WTC11 (cell line): ENCODE results near the gene COPS7A. TPM values are rescaled to one million over a fixed set of nuclear protein-coding genes. Genes with fewer than 3 reads are reported as not detected.
"Not testable (repeated sequence)": the region's sequence is repeated elsewhere in the genome, so short reads cannot be mapped to it uniquely, and the experiment has no call there.

Experiments
- ATAC-seq: fragments of 200-7000 bp; cut with Tn5 transposase; 2 replicates; pipeline ENCODE4 v1.10.0; 2021; ENCODE audit warnings: mild to moderate bottlenecking, moderate library complexity
- CTCF ChIA-PET: fragments of 300-600 bp; sonication (Branson Sonifier 250); formaldehyde crosslinking; loops from one replicate; lab custom pipeline; 2021; ENCODE audit warnings: antibody characterized with exemption; lab: Charles Lee
- POLR2A ChIA-PET: fragments of 350-600 bp; sonication (Branson Sonifier 250); formaldehyde crosslinking; loops from one replicate; lab custom pipeline; 2021; ENCODE audit warnings: antibody characterized with exemption; lab: Charles Lee
- DNase-seq: peaks from one replicate; pipeline ENCODE4 v3.0.0; 2021; ENCODE audit warnings: low spot score
- H3K27ac Mint-ChIP-seq: 2 replicates; pipeline ENCODE4 v1.8.0; 2021; ENCODE audit warnings: mixed read lengths
- H3K27me3 Mint-ChIP-seq: 2 replicates; pipeline ENCODE4 v1.8.0; 2021; ENCODE audit warnings: low read depth, mild to moderate bottlenecking, moderate library complexity, mixed read lengths
- H3K36me3 Mint-ChIP-seq: 2 replicates; pipeline ENCODE4 v1.8.0; 2021; ENCODE audit warnings: mixed read lengths
- H3K4me1 Mint-ChIP-seq: 2 replicates; pipeline ENCODE4 v1.8.0; 2022; ENCODE audit warnings: mixed read lengths
- H3K4me3 Mint-ChIP-seq: 2 replicates; pipeline ENCODE4 v1.8.0; 2021; ENCODE audit warnings: mild to moderate bottlenecking, moderate library complexity, mixed read lengths
- H3K9me3 Mint-ChIP-seq: 2 replicates; pipeline ENCODE4 v1.8.0; 2021; ENCODE audit warnings: mixed read lengths
- ATF1 ChIP-seq: sonication (generic); formaldehyde crosslinking; IDR thresholded peaks from 2 replicates; pipeline ENCODE4 v1.8.1; 2023; ENCODE audit warnings: mild to moderate bottlenecking, moderate library complexity, missing genetic modification reagents
- FOXP1 ChIP-seq: sonication (generic); formaldehyde crosslinking; IDR thresholded peaks from 2 replicates; pipeline ENCODE4 v1.8.0; 2022; ENCODE audit warnings: missing genetic modification reagents, mild to moderate bottlenecking, moderate library complexity, borderline replicate concordance
- FOXP4 ChIP-seq: sonication (generic); formaldehyde crosslinking; IDR thresholded peaks from 2 replicates; pipeline ENCODE4 v1.8.0; 2022; ENCODE audit warnings: mild to moderate bottlenecking, missing genetic modification reagents
- GTF2I ChIP-seq: fragments of 250-450 bp; sonication (Bioruptor Pico); conservative IDR thresholded peaks from 2 replicates; pipeline ENCODE4 v1.4.0; 2021; ENCODE audit warnings: mild to moderate bottlenecking
- KAT7 ChIP-seq: sonication (generic); formaldehyde crosslinking; IDR thresholded peaks from 2 replicates; pipeline ENCODE4 v1.8.1; 2023; ENCODE audit warnings: missing genetic modification reagents, mild to moderate bottlenecking, borderline replicate concordance
- MAX ChIP-seq: sonication (generic); formaldehyde crosslinking; IDR thresholded peaks from 2 replicates; pipeline ENCODE4 v1.8.0; 2022; ENCODE audit warnings: mild to moderate bottlenecking, missing genetic modification reagents
- MYBL2 ChIP-seq: sonication (generic); formaldehyde crosslinking; IDR thresholded peaks from 2 replicates; pipeline ENCODE4 v1.8.1; 2023; ENCODE audit warnings: mild to moderate bottlenecking, moderate library complexity, missing genetic modification reagents
- NFYB ChIP-seq: sonication (generic); formaldehyde crosslinking; conservative IDR thresholded peaks from 2 replicates; pipeline ENCODE4 v1.8.0; 2022; ENCODE audit warnings: low read depth, missing genetic modification reagents
- NR1H2 ChIP-seq: sonication (generic); formaldehyde crosslinking; IDR thresholded peaks from 2 replicates; pipeline ENCODE4 v1.9.0; 2021; ENCODE audit warnings: mild to moderate bottlenecking, moderate library complexity, missing genetic modification reagents
- PRDM15 ChIP-seq: sonication (generic); formaldehyde crosslinking; IDR thresholded peaks from 2 replicates; pipeline ENCODE4 v1.8.0; 2022; ENCODE audit warnings: missing genetic modification reagents
- TEAD1 ChIP-seq: sonication (generic); formaldehyde crosslinking; IDR thresholded peaks from 2 replicates; pipeline ENCODE4 v1.8.0; 2022; ENCODE audit warnings: mild to moderate bottlenecking, missing genetic modification reagents
- TP53 ChIP-seq: sonication (generic); formaldehyde crosslinking; IDR thresholded peaks from 2 replicates; pipeline ENCODE4 v1.8.1; 2023; ENCODE audit warnings: mild to moderate bottlenecking, missing genetic modification reagents
- ZNF121 ChIP-seq: sonication (generic); formaldehyde crosslinking; IDR thresholded peaks from 2 replicates; pipeline ENCODE4 v1.8.0; 2023; ENCODE audit warnings: missing genetic modification reagents
- ZNF317 ChIP-seq: sonication (generic); formaldehyde crosslinking; IDR thresholded peaks from 2 replicates; pipeline ENCODE4 v1.8.1; 2023; ENCODE audit warnings: low read depth, mild to moderate bottlenecking, moderate library complexity, missing genetic modification reagents, borderline replicate concordance
- ZSCAN18 ChIP-seq: fragments of 250-450 bp; sonication (Bioruptor Pico); IDR thresholded peaks from 2 replicates; pipeline ENCODE4 v2.1.2; 2022; ENCODE audit warnings: mild to moderate bottlenecking, moderate library complexity
- total RNA-seq: library from RNA; stranded (reverse); gene quantifications from 3 replicates; pipeline ENCODE4 v1.2.3, GENCODE V29; 2021

Gene COPS7A
- total RNA-seq, 1 experiment from 2014 or later, result 41.4 TPM

- Mint-ChIP-seq H3K4me3 (peak within 1 kb of the TSS; percentile 83), H3K36me3 (no peaks in the 10 kb centered on the region)
- peak; percentile 26 for ATAC-seq
- 0 out of 2 replicates have a peak, but pooled peaks have one; percentile 57 for TF ChIP-seq KAT7 (CRISPR knock-in tag)
- TF ChIP-seq FOXP4 (CRISPR knock-in tag), result no peak
- TF ChIP-seq, all 79 proteins: peak for 1
- Mint-ChIP-seq H3K27me3 (peaks cover 68% of the 10 kb centered on the region), H3K27ac (no peak within 1 kb of the TSS), H3K4me1 (peaks cover 31% of the 10 kb centered on the region), H3K9me3 (no peaks in the 10 kb centered on the region)
- CTCF ChIA-PET, result interaction anchor here (0.6 to 3.1 kb wide), 7 partner anchors 9 to 172 kb away, joined by 3 to 49 read pairs (median 4); partner anchors contain the start of genes COPS7A, SPSB2 and ZNF384
- peak; percentile 34 for DNase-seq
- POLR2A ChIA-PET, result no interaction called here
These were observed 23.2 kb upstream of the COPS7A start, which contains the start of gene PIANP for GRCh38 chr12:6700646-6701051. PIANP (minus strand) TSS chr12:6700815; CDS start chr12:6698061, 2,754 bp downstream.

GRCh38 chr12:6701078-6701768 is 22.6 kb upstream of the COPS7A start:
- Mint-ChIP-seq H3K4me1 (peaks cover 31% of the 10 kb centered on the region), H3K4me3 (peak overlapping the region; percentile 79), H3K27me3 (peaks cover 68% of the 10 kb centered on the region), H3K9me3 (no peaks in the 10 kb centered on the region), H3K27ac (no peak overlapping the region), H3K36me3 (no peaks in the 10 kb centered on the region)
- ATAC-seq (no peak), DNase-seq (no peak)
- ChIA-PET POLR2A (no interaction called here), CTCF (interaction anchor here (0.6 kb wide), 1 partner anchor 82 kb away, joined by 3 read pairs; no protein-coding TSS in a partner anchor)
- 0 out of 2 replicates have a peak, but pooled peaks have one; percentile 37 for TF ChIP-seq GTF2I
- TF ChIP-seq ZNF121 (CRISPR knock-in tag), result peak; percentile 90
- TF ChIP-seq FOXP1 (CRISPR knock-in tag), result peak; percentile 24; the same call in 1 of the 2 replicates
- no peak for TF ChIP-seq TEAD1 (CRISPR knock-in tag)
- TF ChIP-seq TP53 (CRISPR knock-in tag), result no peak
- no peak for TF ChIP-seq MAX

- peaks cover 20% of the 10 kb centered on the region for H3K4me1 Mint-ChIP-seq
- no peaks in the 10 kb centered on the region for H3K36me3 Mint-ChIP-seq
- H3K27ac Mint-ChIP-seq, result peak overlapping the region; percentile 70; the same call in 1 of the 2 replicates
- CTCF ChIA-PET, result interaction anchor here (0.8 to 1.3 kb wide), 4 partner anchors 14 to 63 kb away, joined by 3 to 5 read pairs (median 3); partner anchors contain the start of genes COPS7A, PTMS and ZNF384
- H3K27me3 Mint-ChIP-seq, result peaks cover 61% of the 10 kb centered on the region
- TF ChIP-seq NFYB, result no peak
- TF ChIP-seq PRDM15 (CRISPR knock-in tag), result peak; percentile 32; the same call in 1 of the 2 replicates
- TF ChIP-seq NR1H2 (CRISPR knock-in tag), result no peak
- TF ChIP-seq ZNF317 (CRISPR knock-in tag), result no peak
- no peak for TF ChIP-seq FOXP4 (CRISPR knock-in tag)
- TF ChIP-seq ZNF121 (CRISPR knock-in tag), result peak; percentile 51; the same call in 1 of the 2 replicates
- no peak for TF ChIP-seq ZSCAN18
- TF ChIP-seq MYBL2, result no peak
- 0 out of 2 replicates have a peak, but pooled peaks have one; percentile 20 for TF ChIP-seq MAX
- TF ChIP-seq ATF1 (CRISPR knock-in tag), result no peak
- no peak for TF ChIP-seq GTF2I
- POLR2A ChIA-PET, result interaction anchor here (1.3 kb wide), 1 partner anchor 20 kb away, joined by 4 read pairs; the partner anchor contains the start of gene COPS7A
- H3K4me3 Mint-ChIP-seq, result peak overlapping the region; percentile 50
- ATAC-seq (peak; percentile 50), DNase-seq (peak; percentile 54)
- H3K9me3 Mint-ChIP-seq, result peaks cover under 1% of the 10 kb centered on the region; the same call in 1 of the 2 replicates
These were observed 20.2 kb upstream of the COPS7A start for GRCh38 chr12:6703631-6704030.

- H3K4me1 Mint-ChIP-seq, H3K9me3 Mint-ChIP-seq, H3K27ac Mint-ChIP-seq, DNase-seq, ATAC-seq, POLR2A ChIA-PET, H3K4me3 Mint-ChIP-seq, H3K36me3 Mint-ChIP-seq: not testable (repeated sequence)
- H3K27me3 Mint-ChIP-seq, result peaks cover 25% of the 10 kb centered on the region
- CTCF ChIA-PET, result interaction anchor here (1.5 to 1.6 kb wide), 2 partner anchors 19 to 24 kb away, joined by 4 to 6 read pairs; partner anchors contain the start of gene ZNF384
These were observed 15.5 kb upstream of the COPS7A start for GRCh38 chr12:6708351-6708750.
